Astrocyte (in vitro differentiated cells and primary cell): ENCODE measurements around the gene SOX30. TPM values are rescaled to one million over a fixed set of nuclear protein-coding genes. Genes with fewer than 3 reads are reported as not detected.

Experiments used
- DNase-seq: peaks from one replicate; pipeline ENCODE4 v3.0.0-alpha.2; 2010; ENCODE audit warnings: low read depth
- FAIRE-seq: peaks from 2 replicates; lab custom pipeline; 2011; peaks lifted over from hg19 to GRCh38; lab: Jason Lieb, UNC
- H2AFZ ChIP-seq: 2 replicates; pipeline ENCODE4 v1.6.0; 2012; ENCODE audit warnings: low read depth, low read length, inconsistent platforms
- H3K27ac ChIP-seq: 2 replicates; pipeline ENCODE4 v1.5.1; 2011; ENCODE audit warnings: low read depth, low read length, inconsistent platforms
- H3K27me3 ChIP-seq: 2 replicates; pipeline ENCODE4 v1.6.0; 2011; ENCODE audit warnings: low read length, inconsistent platforms; ENCODE audit not compliant: insufficient read depth
- H3K36me3 ChIP-seq: 2 replicates; pipeline ENCODE4 v1.5.1; 2011; ENCODE audit warnings: low read length, inconsistent platforms; ENCODE audit not compliant: insufficient read depth
- H3K4me1 ChIP-seq: 2 replicates; pipeline ENCODE4 v1.5.1; 2011; ENCODE audit warnings: low read length, inconsistent platforms; ENCODE audit not compliant: insufficient read depth
- H3K4me2 ChIP-seq: 2 replicates; pipeline ENCODE4 v1.6.0; 2012; ENCODE audit warnings: low read length, inconsistent platforms
- H3K4me3 ChIP-seq: 2 replicates; pipeline ENCODE4 v1.5.1; 2011; ENCODE audit warnings: low read depth, mild to moderate bottlenecking, low read length, inconsistent platforms; ENCODE audit not compliant: insufficient read depth
- H3K79me2 ChIP-seq: 2 replicates; pipeline ENCODE4 v1.6.0; 2012; ENCODE audit warnings: mild to moderate bottlenecking, low read length, inconsistent platforms; ENCODE audit not compliant: insufficient read depth
- H3K9ac ChIP-seq: 2 replicates; pipeline ENCODE4 v1.6.0; 2012; ENCODE audit warnings: mild to moderate bottlenecking, low read length, inconsistent platforms
- H3K9me3 ChIP-seq: 2 replicates; pipeline ENCODE4 v1.5.1; 2012; ENCODE audit warnings: low read depth, mild to moderate bottlenecking, low read length, inconsistent platforms; ENCODE audit not compliant: insufficient read depth
- H4K20me1 ChIP-seq: 2 replicates; pipeline ENCODE4 v1.6.0; 2012; ENCODE audit warnings: low read length, inconsistent platforms; ENCODE audit not compliant: insufficient read depth
- H3K27ac Mint-ChIP-seq: one replicate; pipeline ENCODE4 v1.8.0; 2021; ENCODE audit warnings: mild to moderate bottlenecking, mixed read lengths; ENCODE audit not compliant: unreplicated experiment
- H3K27me3 Mint-ChIP-seq: one replicate; pipeline ENCODE4 v1.8.0; 2021; ENCODE audit warnings: low read depth, mixed read lengths; ENCODE audit not compliant: unreplicated experiment
- H3K36me3 Mint-ChIP-seq: one replicate; pipeline ENCODE4 v1.8.0; 2021; ENCODE audit warnings: low read depth, mixed read lengths; ENCODE audit not compliant: unreplicated experiment
- H3K4me1 Mint-ChIP-seq: one replicate; pipeline ENCODE4 v1.8.0; 2021; ENCODE audit warnings: low read depth, mixed read lengths; ENCODE audit not compliant: unreplicated experiment
- H3K4me3 Mint-ChIP-seq: one replicate; pipeline ENCODE4 v1.8.0; 2021; ENCODE audit warnings: mild to moderate bottlenecking, moderate library complexity, mixed read lengths; ENCODE audit not compliant: unreplicated experiment
- H3K9me3 Mint-ChIP-seq: one replicate; pipeline ENCODE4 v1.8.0; 2021; ENCODE audit warnings: mild to moderate bottlenecking, mixed read lengths; ENCODE audit not compliant: unreplicated experiment
- CTCF ChIP-seq: IDR thresholded peaks from 2 replicates; pipeline ENCODE4 v1.5.1; 2011; ENCODE audit warnings: low read depth, mild to moderate bottlenecking, inconsistent platforms, low read length, moderate library complexity; ENCODE audit not compliant: insufficient read depth
- EZH2 ChIP-seq: IDR thresholded peaks from 2 replicates; pipeline ENCODE4 v1.6.1; 2012; ENCODE audit warnings: mild to moderate bottlenecking, low read length, inconsistent platforms; ENCODE audit not compliant: insufficient read depth
- total RNA-seq: library from RNA; stranded (reverse); gene quantifications from 2 replicates; pipeline ENCODE4 v1.2.1, GENCODE V29; 2021

Gene SOX30
- total RNA-seq, 1 donor from 2014 or later, result 0.14 TPM

- Histone ChIP-seq H3K4me3 (no peak overlapping the region), H3K36me3 (no peaks in the 10 kb centered on the region), H2AFZ (no peak overlapping the region), H3K9ac (no peak overlapping the region), H3K4me2 (no peak overlapping the region), H3K27me3 (no peaks in the 10 kb centered on the region), H3K9me3 (no peaks in the 10 kb centered on the region), H3K27ac (no peak overlapping the region), H3K4me1 (no peaks in the 10 kb centered on the region), H4K20me1 (no peaks in the 10 kb centered on the region), H3K79me2 (no peaks in the 10 kb centered on the region)
- Mint-ChIP-seq H3K9me3 (peaks cover 7% of the 10 kb centered on the region), H3K27me3 (no peaks in the 10 kb centered on the region), H3K4me1 (peaks cover 2% of the 10 kb centered on the region), H3K36me3 (no peaks in the 10 kb centered on the region), H3K27ac (no peak overlapping the region), H3K4me3 (no peak overlapping the region)
- no peak for DNase-seq
- no peak for TF ChIP-seq EZH2
- TF ChIP-seq CTCF, result no peak
- no peak for FAIRE-seq
Observed at GRCh38 chr5:157690690-157691433, 38.6 kb upstream of the SOX30 start.

GRCh38 chr5:157689942-157690689 is 37.9 kb upstream of the SOX30 start:
- Histone ChIP-seq H3K27ac (no peak overlapping the region), H2AFZ (no peak overlapping the region), H3K4me2 (no peak overlapping the region), H3K4me3 (no peak overlapping the region), H3K79me2 (no peaks in the 10 kb centered on the region), H3K9ac (no peak overlapping the region), H3K9me3 (no peaks in the 10 kb centered on the region), H3K27me3 (no peaks in the 10 kb centered on the region), H3K36me3 (no peaks in the 10 kb centered on the region), H4K20me1 (no peaks in the 10 kb centered on the region), H3K4me1 (no peaks in the 10 kb centered on the region)
- H3K4me1 Mint-ChIP-seq, result peaks cover 2% of the 10 kb centered on the region
- H3K36me3 Mint-ChIP-seq, result no peaks in the 10 kb centered on the region
- H3K27me3 Mint-ChIP-seq, result no peaks in the 10 kb centered on the region
- FAIRE-seq (no peak), DNase-seq (no peak)
- H3K27ac Mint-ChIP-seq, result no peak overlapping the region
- H3K9me3 Mint-ChIP-seq, result peaks cover 4% of the 10 kb centered on the region
- H3K4me3 Mint-ChIP-seq, result no peak overlapping the region
- TF ChIP-seq CTCF, result no peak
- no peak for TF ChIP-seq EZH2

- no peak overlapping the region for H3K4me3 Mint-ChIP-seq
- peaks cover 2% of the 10 kb centered on the region for H3K4me1 Mint-ChIP-seq
- no peak overlapping the region for H2AFZ ChIP-seq
- no peak overlapping the region for H3K4me2 ChIP-seq
- no peaks in the 10 kb centered on the region for H3K79me2 ChIP-seq
- TF ChIP-seq EZH2 (no peak), CTCF (no peak)
- H3K4me3 ChIP-seq, result no peak overlapping the region
- H3K9me3 ChIP-seq, result no peaks in the 10 kb centered on the region
- H3K36me3 ChIP-seq, result no peaks in the 10 kb centered on the region
- no peak overlapping the region for H3K9ac ChIP-seq
- H3K27me3 ChIP-seq, result no peaks in the 10 kb centered on the region
- FAIRE-seq (no peak), DNase-seq (no peak)
- no peaks in the 10 kb centered on the region for H4K20me1 ChIP-seq
- H3K9me3 Mint-ChIP-seq, result peaks cover 4% of the 10 kb centered on the region
- H3K27ac ChIP-seq, result no peak overlapping the region
- H3K27ac Mint-ChIP-seq, result no peak overlapping the region
- no peaks in the 10 kb centered on the region for H3K4me1 ChIP-seq
- no peaks in the 10 kb centered on the region for H3K36me3 Mint-ChIP-seq
- peaks cover 7% of the 10 kb centered on the region for H3K27me3 Mint-ChIP-seq
Observed at GRCh38 chr5:157687198-157687554, 34.9 kb upstream of the SOX30 start.
